ENCODE data around the gene UBE2L6.

GRCh38 chr11:57560146-57560545 is 7.3 kb downstream of the UBE2L6 start:
- TF ChIP-seq CTCF (IDR thresholded peaks at IDR 0.05) = no peak
- TF ChIP-seq POLR2A (IDR thresholded peaks at IDR 0.05) = no peak

Measured in testis (tissue), 2 donors.